Measurements from ENCODE around the gene RASEF. TPM values are rescaled to one million over a fixed set of nuclear protein-coding genes. Genes with fewer than 3 reads are reported as not detected.

The RASEF gene
- total RNA-seq, 2 experiments from 2014 or later = not detected

- Histone ChIP-seq H3K27me3 (ENCODE audit: control insufficient read depth in 1 of 2, insufficient read depth in 2 of 2, low read length in 2 of 2) (no peaks in the 10 kb centered on the region), H3K27ac (ENCODE audit: low read depth in 1 of 2, low read length in 2 of 2) (no peak overlapping the region), H3K4me1 (ENCODE audit: insufficient read depth, low read length) (no peaks in the 10 kb centered on the region), H3K9me3 (ENCODE audit: control insufficient read depth in 1 of 2, insufficient read depth in 1 of 2, low read length in 2 of 2) (peaks cover 0 to 6% of the 10 kb centered on the region in 2 experiments), H3K36me3 (ENCODE audit: insufficient read depth, low read length) (no peaks in the 10 kb centered on the region), H3K4me3 (ENCODE audit: low read length) (no peak overlapping the region)
- ChIA-PET CTCF (no interaction called here), POLR2A (no interaction called here)
- Mint-ChIP-seq H3K27me3 (no peaks in the 10 kb centered on the region), H3K36me3 (ENCODE audit: low read depth) (no peaks in the 10 kb centered on the region), H3K9me3 (peaks cover 3% of the 10 kb centered on the region), H3K4me3 (no peak overlapping the region), H3K4me1 (ENCODE audit: low read depth) (peaks cover 6% of the 10 kb centered on the region), H3K27ac (no peak overlapping the region)
- TF ChIP-seq CTCF (IDR thresholded peaks at IDR 0.05) = no peak
- ATAC-seq (ENCODE audit: poor library complexity) (no peak), DNase-seq (no peak)
- intact Hi-C loops (cut with DNase I, micrococcal nuclease) = no loop called here
Measured at GRCh38 chr9:83015897-83016296, 47.0 kb downstream of the RASEF start.

DNA sequence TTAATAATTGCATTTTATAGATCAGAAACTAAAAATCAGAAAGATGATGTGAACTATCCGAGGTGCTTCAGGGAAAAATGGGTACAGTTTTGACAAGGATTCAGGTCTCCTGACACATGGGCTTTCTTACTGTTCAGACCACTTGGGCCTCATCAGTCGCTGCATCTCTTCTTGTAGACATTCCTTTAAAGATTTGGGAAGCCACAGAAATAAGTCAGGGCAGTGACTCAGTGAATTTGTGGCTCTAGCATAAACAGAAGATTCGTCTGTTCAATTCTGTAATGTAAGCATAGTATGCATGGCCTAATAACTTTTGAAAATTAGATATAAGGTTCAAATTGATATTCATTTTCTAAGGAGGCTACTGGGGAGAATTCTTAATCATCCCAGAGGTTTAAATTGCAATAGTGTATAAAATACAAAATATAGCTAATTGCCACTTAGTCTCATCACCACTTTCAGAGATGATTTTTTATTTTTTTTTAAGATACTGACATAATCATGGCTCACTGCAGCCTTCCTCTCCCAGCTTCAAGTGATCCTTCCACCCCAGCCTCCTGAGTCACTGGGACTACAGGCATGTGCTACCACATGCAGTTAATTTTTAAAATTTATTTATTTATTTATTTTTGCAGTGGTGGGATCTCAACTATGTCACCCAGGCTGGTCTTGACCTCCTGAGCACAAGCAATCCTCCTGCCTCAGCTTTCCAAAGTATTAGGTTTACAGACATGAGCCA lies 48.9 kb downstream of the RASEF start:
- ATAC-seq (ENCODE audit: poor library complexity) (no peak), DNase-seq (no peak)
- no peaks in the 10 kb centered on the region for H3K36me3 Mint-ChIP-seq (ENCODE audit: low read depth)
- ChIA-PET CTCF (no interaction called here), POLR2A (no interaction called here)
- no peaks in the 10 kb centered on the region for H3K36me3 ChIP-seq (ENCODE audit: insufficient read depth, low read length)
- no peak overlapping the region for H3K27ac ChIP-seq (ENCODE audit: low read depth in 1 of 2, low read length in 2 of 2)
- H3K27me3 ChIP-seq (ENCODE audit: control insufficient read depth in 1 of 2, insufficient read depth in 2 of 2, low read length in 2 of 2) = no peaks in the 10 kb centered on the region
- H3K27ac Mint-ChIP-seq = no peak overlapping the region
- H3K4me3 Mint-ChIP-seq = no peak overlapping the region
- no peaks in the 10 kb centered on the region for H3K9me3 ChIP-seq (ENCODE audit: control insufficient read depth in 1 of 2, insufficient read depth in 1 of 2, low read length in 2 of 2)
- H3K4me1 Mint-ChIP-seq (ENCODE audit: low read depth) = peaks cover 6% of the 10 kb centered on the region
- no peak for TF ChIP-seq CTCF (IDR thresholded peaks at IDR 0.05)
- no peak overlapping the region for H3K4me3 ChIP-seq (ENCODE audit: low read length)
- intact Hi-C loops (cut with DNase I, micrococcal nuclease) = no loop called here
- no peaks in the 10 kb centered on the region for H3K4me1 ChIP-seq (ENCODE audit: insufficient read depth, low read length)
- H3K27me3 Mint-ChIP-seq = no peaks in the 10 kb centered on the region
- H3K9me3 Mint-ChIP-seq = peaks cover 3% of the 10 kb centered on the region

- no peaks in the 10 kb centered on the region for H3K9me3 ChIP-seq (ENCODE audit: control insufficient read depth in 1 of 2, insufficient read depth in 1 of 2, low read length in 2 of 2)
- H3K36me3 Mint-ChIP-seq (ENCODE audit: low read depth) = no peaks in the 10 kb centered on the region
- H3K4me3 Mint-ChIP-seq = no peak overlapping the region
- peaks cover 3% of the 10 kb centered on the region for H3K9me3 Mint-ChIP-seq
- intact Hi-C loops (cut with DNase I, micrococcal nuclease) = no loop called here
- H3K4me1 ChIP-seq (ENCODE audit: insufficient read depth, low read length) = no peaks in the 10 kb centered on the region
- no peak overlapping the region for H3K27ac ChIP-seq (ENCODE audit: low read depth in 1 of 2, low read length in 2 of 2)
- H3K27ac Mint-ChIP-seq = no peak overlapping the region
- no peak for DNase-seq
- no peak for TF ChIP-seq CTCF (IDR thresholded peaks at IDR 0.05)
- ChIA-PET POLR2A (no interaction called here), CTCF (no interaction called here)
- H3K27me3 ChIP-seq (ENCODE audit: control insufficient read depth in 1 of 2, insufficient read depth in 2 of 2, low read length in 2 of 2) = no peaks in the 10 kb centered on the region
- no peaks in the 10 kb centered on the region for H3K36me3 ChIP-seq (ENCODE audit: insufficient read depth, low read length)
- H3K27me3 Mint-ChIP-seq = peaks cover 4% of the 10 kb centered on the region
- no peak overlapping the region for H3K4me3 ChIP-seq (ENCODE audit: low read length)
- H3K4me1 Mint-ChIP-seq (ENCODE audit: low read depth) = peaks cover 6% of the 10 kb centered on the region
- ATAC-seq (ENCODE audit: poor library complexity) = no peak
Measured at GRCh38 chr9:83012922-83013838, 49.8 kb downstream of the RASEF start.

Measured in CD4-positive, alpha-beta T cell (primary cell).